H1 (cell line): Measurements from ENCODE around the gene SOX8. TPM values are rescaled to one million over a fixed set of nuclear protein-coding genes. Genes with fewer than 3 reads are reported as not detected.

Experiments
- CTCF ChIA-PET: fragments of 300-600 bp; sonication (Branson Sonifier 250); formaldehyde crosslinking; loops from one replicate; lab custom pipeline; 2021; ENCODE audit not compliant: partially characterized antibody; lab: Charles Lee
- POLR2A ChIA-PET: fragments of 300-600 bp; sonication (Branson Sonifier 250); formaldehyde crosslinking; loops from one replicate; lab custom pipeline; 2021; ENCODE audit warnings: inconsistent platforms; ENCODE audit not compliant: partially characterized antibody; lab: Charles Lee
- DNase-seq, 2 experiments: peaks; one replicate each; pipeline versions ENCODE4 v3.0.0 to v3.0.0-alpha.2; 2010 to 2022; ENCODE audit warnings: low spot score in 2 of 2, low read depth in 1 of 2, mixed read lengths in 1 of 2
- FAIRE-seq: peaks from 2 replicates; lab custom pipeline; 2011; peaks lifted over from hg19 to GRCh38; lab: Jason Lieb, UNC
- H2AFZ ChIP-seq: 2 replicates; pipeline ENCODE4 v1.8.1; 2012; ENCODE audit warnings: low read length, inconsistent platforms
- H2AK5ac ChIP-seq: 2 replicates; pipeline ENCODE4 v1.6.1; 2013; ENCODE audit warnings: low read depth, low read length
- H2BK120ac ChIP-seq: replicated peaks from 2 replicates; pipeline ENCODE3; 2013; ENCODE audit warnings: low read depth, low read length, inconsistent platforms
- H2BK12ac ChIP-seq: 2 replicates; pipeline ENCODE4 v1.6.1; 2013; ENCODE audit warnings: low read depth, low read length
- H2BK15ac ChIP-seq: 2 replicates; pipeline ENCODE4 v1.6.1; 2013; ENCODE audit warnings: low read length
- H2BK20ac ChIP-seq: 2 replicates; pipeline ENCODE4 v1.6.1; 2013; ENCODE audit warnings: low read length
- H2BK5ac ChIP-seq: 2 replicates; pipeline ENCODE4 v1.6.1; 2013; ENCODE audit warnings: low read depth, low read length
- H3K14ac ChIP-seq: 2 replicates; pipeline ENCODE4 v1.6.1; 2013; ENCODE audit warnings: inconsistent platforms; ENCODE audit not compliant: insufficient read length
- H3K18ac ChIP-seq: 2 replicates; pipeline ENCODE4 v1.6.1; 2013; ENCODE audit warnings: low read length; ENCODE audit errors: extremely low read depth
- H3K23ac ChIP-seq: 2 replicates; pipeline ENCODE4 v1.6.1; 2013; ENCODE audit warnings: inconsistent platforms; ENCODE audit not compliant: insufficient read length
- H3K23me2 ChIP-seq: 2 replicates; pipeline ENCODE4 v1.6.1; 2013; ENCODE audit warnings: low read depth, low read length
- H3K27ac ChIP-seq: 2 replicates; pipeline ENCODE4 v1.6.1; 2011; ENCODE audit warnings: low read depth, low read length, inconsistent platforms
- H3K27me3 ChIP-seq, 4 experiments: replicated peaks in 1 of 4; 1 replicate in 1 of 4; 2 replicates in 3 of 4; pipeline versions ENCODE4 v1.6.1 to v1.8.1; 2011 to 2013; ENCODE audit warnings: low read length in 3 of 4, mild to moderate bottlenecking in 3 of 4, inconsistent platforms in 2 of 4, mixed read lengths in 2 of 4, moderate library complexity in 1 of 4; ENCODE audit not compliant: control insufficient read depth in 3 of 4, insufficient read depth in 3 of 4; ENCODE audit errors: extremely low read depth in 1 of 4
- H3K36me3 ChIP-seq, 4 experiments: 2 replicates each; pipeline versions ENCODE4 v1.6.1 to v1.8.1; 2011 to 2013; ENCODE audit warnings: mild to moderate bottlenecking in 4 of 4, low read length in 3 of 4, moderate library complexity in 2 of 4, control low read depth in 1 of 4, inconsistent platforms in 1 of 4; ENCODE audit not compliant: insufficient read depth in 4 of 4, control insufficient read depth in 2 of 4
- H3K4ac ChIP-seq: replicated peaks from 2 replicates; pipeline ENCODE3; 2013; ENCODE audit warnings: low read length, low read depth, mixed read lengths, inconsistent platforms; ENCODE audit not compliant: insufficient read length
- H3K4me1 ChIP-seq, 4 experiments: replicated peaks in 1 of 4; 1 replicate in 1 of 4; 2 replicates in 3 of 4; pipeline versions ENCODE4 v1.6.1 to v1.8.1; 2011 to 2013; ENCODE audit warnings: low read length in 3 of 4, inconsistent platforms in 2 of 4, mixed read lengths in 1 of 4; ENCODE audit not compliant: insufficient read depth in 4 of 4, control insufficient read depth in 3 of 4
- H3K4me2 ChIP-seq, 2 experiments: 2 replicates each; pipeline versions ENCODE4 v1.6.1 to v1.8.1; 2011 to 2013; ENCODE audit warnings: low read depth in 2 of 2, low read length in 2 of 2, control low read depth in 1 of 2, inconsistent platforms in 1 of 2, mild to moderate bottlenecking in 1 of 2; ENCODE audit not compliant: insufficient read depth in 1 of 2
- H3K4me3 ChIP-seq, 4 experiments: fragments of 200-600, 300-600 bp in 1 of 4; sonication (generic), shearing (Covaris generic), sonication (Bioruptor Twin) in 1 of 4; 2 replicates each; pipeline versions ENCODE4 v1.5.1 to v1.8.1; 2011 to 2016; ENCODE audit warnings: low read length in 4 of 4, low read depth in 3 of 4, control low read depth in 2 of 4, inconsistent platforms in 2 of 4, mild to moderate bottlenecking in 2 of 4, mixed read lengths in 1 of 4, moderate library complexity in 1 of 4; ENCODE audit not compliant: insufficient read depth in 2 of 4; ENCODE audit errors: extremely low read depth in 1 of 4
- H3K56ac ChIP-seq: replicated peaks from 2 replicates; pipeline ENCODE3; 2013; ENCODE audit warnings: low read depth, mild to moderate bottlenecking, mixed read lengths, low read length, inconsistent platforms; ENCODE audit not compliant: insufficient read length
- H3K79me1 ChIP-seq: 2 replicates; pipeline ENCODE4 v1.6.1; 2013; ENCODE audit warnings: low read depth, low read length, control low read depth
- H3K79me2 ChIP-seq, 2 experiments: 2 replicates each; pipeline versions ENCODE4 v1.6.1 to v1.8.1; 2012 to 2013; ENCODE audit warnings: low read length in 2 of 2, mild to moderate bottlenecking in 2 of 2, inconsistent platforms in 1 of 2; ENCODE audit not compliant: insufficient read depth in 2 of 2, control insufficient read depth in 1 of 2
- H3K9ac ChIP-seq, 4 experiments: replicated peaks in 1 of 4; 1 replicate in 1 of 4; 2 replicates in 3 of 4; pipeline versions ENCODE4 v1.6.1 to v1.8.1; 2011 to 2013; ENCODE audit warnings: low read depth in 3 of 4, low read length in 3 of 4, control low read depth in 2 of 4, mild to moderate bottlenecking in 2 of 4, moderate library complexity in 2 of 4, inconsistent platforms in 1 of 4; ENCODE audit errors: extremely low read depth in 1 of 4
- H3K9me3 ChIP-seq, 2 experiments: 2 replicates each; pipeline versions ENCODE4 v1.6.1 to v1.8.1; 2012 to 2013; ENCODE audit warnings: mild to moderate bottlenecking in 2 of 2, moderate library complexity in 2 of 2, control low read depth in 1 of 2, inconsistent platforms in 1 of 2, low read depth in 1 of 2, low read length in 1 of 2, mixed read lengths in 1 of 2; ENCODE audit not compliant: insufficient read depth in 2 of 2
- H4K20me1 ChIP-seq, 2 experiments: replicated peaks in 1 of 2; 2 replicates each; pipeline versions ENCODE3 to v1.8.1; 2011 to 2013; ENCODE audit warnings: inconsistent platforms in 2 of 2, low read length in 2 of 2, mild to moderate bottlenecking in 1 of 2; ENCODE audit not compliant: insufficient read depth in 2 of 2, control insufficient read depth in 1 of 2
- H4K5ac ChIP-seq: 2 replicates; pipeline ENCODE4 v1.6.1; 2013; ENCODE audit warnings: low read length, low read depth, mixed read lengths, inconsistent platforms; ENCODE audit not compliant: insufficient read length
- H4K8ac ChIP-seq: 2 replicates; pipeline ENCODE4 v1.8.0; 2013; ENCODE audit warnings: mild to moderate bottlenecking, moderate library complexity, low read length, inconsistent platforms; ENCODE audit not compliant: insufficient read depth; ENCODE audit errors: extremely low read depth
- H4K91ac ChIP-seq: replicated peaks from 2 replicates; pipeline ENCODE3; 2013; ENCODE audit warnings: low read length, mixed read lengths, inconsistent platforms; ENCODE audit not compliant: insufficient read length
- ATF3 ChIP-seq: IDR thresholded peaks from 2 replicates; pipeline ENCODE4 v1.6.1; 2011; ENCODE audit warnings: low read depth, mild to moderate bottlenecking, low read length; ENCODE audit not compliant: insufficient read depth
- BACH1 ChIP-seq: IDR thresholded peaks from 2 replicates; pipeline ENCODE4 v1.6.1; 2012; ENCODE audit warnings: low read length, improper control_type of control experiment
- CTBP2 ChIP-seq: IDR thresholded peaks from 2 replicates; pipeline ENCODE4 v1.7.0; 2011; ENCODE audit warnings: borderline replicate concordance, mild to moderate bottlenecking, moderate library complexity, mixed read lengths, low read length; ENCODE audit not compliant: insufficient read depth, insufficient read length
- GABPA ChIP-seq: IDR thresholded peaks from 2 replicates; pipeline ENCODE4 v1.6.1; 2011; ENCODE audit warnings: mild to moderate bottlenecking, low read length, moderate library complexity, borderline replicate concordance; ENCODE audit not compliant: insufficient read depth
- GTF2F1 ChIP-seq: IDR thresholded peaks from 2 replicates; pipeline ENCODE4 v1.6.1; 2012; ENCODE audit warnings: low read depth, low read length, improper control_type of control experiment, borderline replicate concordance
- PHF8 ChIP-seq: fragments of 200-600 bp; sonication (generic); conservative IDR thresholded peaks from 2 replicates; pipeline ENCODE4 v1.7.1; 2012; ENCODE audit warnings: low read depth, mild to moderate bottlenecking, inconsistent platforms, low read length, moderate library complexity
- RBBP5 ChIP-seq: IDR thresholded peaks from 2 replicates; pipeline ENCODE4 v1.7.1; 2012; ENCODE audit warnings: low read depth, mild to moderate bottlenecking, inconsistent platforms, low read length, moderate library complexity, borderline replicate concordance
- RNF2 ChIP-seq: fragments of 200-900, 300-1000 bp; sonication (generic); IDR thresholded peaks from 2 replicates; pipeline ENCODE4 v1.7.1; 2016; ENCODE audit warnings: borderline replicate concordance, low read depth, mild to moderate bottlenecking, antibody characterized with exemption, low read length; ENCODE audit not compliant: poor library complexity, severe bottlenecking; ENCODE audit errors: missing control alignments
- RXRA ChIP-seq: IDR thresholded peaks from 2 replicates; pipeline ENCODE4 v1.6.1; 2011; ENCODE audit warnings: low read depth, mild to moderate bottlenecking, low read length, moderate library complexity; ENCODE audit not compliant: insufficient read depth
- SP2 ChIP-seq: IDR thresholded peaks from 2 replicates; pipeline ENCODE4 v1.6.1; 2012; ENCODE audit warnings: mild to moderate bottlenecking, low read length, inconsistent platforms
- SP4 ChIP-seq: IDR thresholded peaks from 2 replicates; pipeline ENCODE4 v1.6.1; 2012; ENCODE audit warnings: low read length, inconsistent platforms
- TAF7 ChIP-seq: optimal IDR thresholded peaks from 2 replicates; pipeline ENCODE3; 2011; ENCODE audit warnings: low read depth, mild to moderate bottlenecking, inconsistent platforms, low read length, moderate library complexity, borderline replicate concordance
- WGBS, 2 experiments: shearing (Covaris generic) in 1 of 2; methylation state at CpG; one replicate each; pipeline versions ENCODE4 v1.1.6 to v1.1.7; 2013 to 2015; ENCODE audit warnings: low lambda C conversion rate in 2 of 2, mixed read lengths in 2 of 2, inconsistent platforms in 1 of 2, low coverage in 1 of 2, missing lambda C conversion rate in 1 of 2; ENCODE audit not compliant: insufficient replicate concordance in 2 of 2, insufficient coverage in 1 of 2, insufficient read length in 1 of 2; ENCODE audit errors: extremely low coverage in 1 of 2, missing lambda C conversion rate in 1 of 2; 5-methylcytosine and 5-hydroxymethylcytosine counted together
- polyA plus RNA-seq, 7 experiments: library from polyadenylated mRNA; depleted of rRNA in 3 of 7; stranded (reverse) in 5 of 7; unstranded in 2 of 7; fragments of >200 nt in 5 of 7; fragments of 200-250 nt in 2 of 7; gene quantifications; 1 replicate in 5 of 7; 2 replicates in 1 of 7; 4 replicates in 1 of 7; pipeline versions ENCODE4 v1.2.1 to v1.2.3, GENCODE V29; 2011 to 2013; ENCODE audit warnings: missing spikeins in 2 of 7, mixed read lengths in 2 of 7
- total RNA-seq: library from RNA; stranded (reverse); fragmentation: NEBNext Ultra II Directional; extraction: Animal tissue kit (Norgen Biotek cat#: 25700); gene quantifications from 2 replicates; pipeline ENCODE4 v1.2.1, GENCODE V29; 2021
- TF ChIP-seq, protein P1 (sequence below): IDR thresholded peaks from 2 replicates; pipeline ENCODE4 v1.6.1; 2012; ENCODE audit warnings: inconsistent platforms

Gene SOX8
- total and polyA plus RNA-seq, 2 of the 8 experiments (the other 6 are each of a cell fraction or from before 2014, with no cell fraction given), result 2.2 to 5.7 TPM

- Histone ChIP-seq H3K4me1 (no peaks in the 10 kb centered on the region), H3K4me3 (no peak overlapping the region), H3K36me3 (no peaks in the 10 kb centered on the region), H2BK120ac (no peak overlapping the region), H3K14ac (no peak overlapping the region), H2AK5ac (no peak overlapping the region), H2BK5ac (no peak overlapping the region), H3K23me2 (no peaks in the 10 kb centered on the region), H3K18ac (no peak overlapping the region), H3K4me2 (no peak overlapping the region), H2BK12ac (no peak overlapping the region), H4K20me1 (no peaks in the 10 kb centered on the region), H3K27me3 (no peaks in the 10 kb centered on the region), H3K23ac (no peak overlapping the region), H4K91ac (no peak overlapping the region), H3K4ac (no peak overlapping the region), H3K56ac (no peak overlapping the region), H2BK20ac (no peak overlapping the region), H4K8ac (no peak overlapping the region), H3K27ac (no peak overlapping the region), H2BK15ac (no peak overlapping the region), H3K9me3 (peaks cover 4% of the 10 kb centered on the region in 2 experiments; a peak in 2 of 4 replicates), H3K79me1 (no peaks in the 10 kb centered on the region), H2AFZ (no peak overlapping the region), H3K79me2 (no peaks in the 10 kb centered on the region), H4K5ac (no peak overlapping the region), H3K9ac (no peak overlapping the region)
- CTCF ChIA-PET, result no interaction called here
- POLR2A ChIA-PET, result no interaction called here
- 89% methylated on average over 20 of the region's 20 CpGs; no CpG with 5 or more reads in 1 of the 2 experiments for WGBS, 2 experiments
- FAIRE-seq (no peak), DNase-seq (no peak)
- TF ChIP-seq, protein P1, sequence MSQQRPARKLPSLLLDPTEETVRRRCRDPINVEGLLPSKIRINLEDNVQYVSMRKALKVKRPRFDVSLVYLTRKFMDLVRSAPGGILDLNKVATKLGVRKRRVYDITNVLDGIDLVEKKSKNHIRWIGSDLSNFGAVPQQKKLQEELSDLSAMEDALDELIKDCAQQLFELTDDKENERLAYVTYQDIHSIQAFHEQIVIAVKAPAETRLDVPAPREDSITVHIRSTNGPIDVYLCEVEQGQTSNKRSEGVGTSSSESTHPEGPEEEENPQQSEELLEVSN, result no peak
- TF ChIP-seq SP4 (no peak), GABPA (no peak), BACH1 (no peak), ATF3 (no peak), PHF8 (no peak), RXRA (no peak), SP2 (no peak), RBBP5 (no peak), TAF7 (no peak), GTF2F1 (no peak), RNF2 (no peak), CTBP2 (no peak)
Measured at GRCh38 chr16:1024138-1024537, 42.6 kb downstream of the SOX8 start.
